Choroid plexus epithelial cell (primary cell): Measurements from ENCODE around the gene CPNE5.

ENCODE experiments used
- DNase-seq: peaks from one replicate; pipeline ENCODE4 v3.0.0-alpha.2; 2010; ENCODE audit warnings: low read depth
- H3K4me3 ChIP-seq: 2 replicates; pipeline ENCODE4 v1.5.1; 2011; ENCODE audit warnings: low read depth, mild to moderate bottlenecking, control low read depth, low read length, moderate library complexity
- CTCF ChIP-seq: conservative IDR thresholded peaks from 2 replicates; pipeline ENCODE4 v1.5.1; 2011; ENCODE audit warnings: low read depth, mild to moderate bottlenecking, control low read depth, inconsistent platforms, low read length, moderate library complexity

Gene CPNE5

GRCh38 chr6:36848658-36849441, 9.6 kb upstream of the CPNE5 start:
- H3K4me3 ChIP-seq: no peak overlapping the region
- no peak for DNase-seq
- no peak for TF ChIP-seq CTCF

- no peak for TF ChIP-seq CTCF
- no peak overlapping the region for H3K4me3 ChIP-seq
- no peak for DNase-seq
These were observed 8.7 kb upstream of the CPNE5 start for GRCh38 chr6:36847991-36848390.

- no peak for TF ChIP-seq CTCF
- no peak for DNase-seq
- H3K4me3 ChIP-seq: no peak overlapping the region
These were observed 7.9 kb upstream of the CPNE5 start for GRCh38 chr6:36847152-36847551.

GRCh38 chr6:36845233-36845632, 6.0 kb upstream of the CPNE5 start:
- DNase-seq: no peak
- H3K4me3 ChIP-seq: no peak overlapping the region
- TF ChIP-seq CTCF: no peak

- no peak for TF ChIP-seq CTCF
- no peak overlapping the region for H3K4me3 ChIP-seq
- no peak for DNase-seq
These were observed 5.3 kb upstream of the CPNE5 start for GRCh38 chr6:36844232-36845170.

- TF ChIP-seq CTCF: no peak
- H3K4me3 ChIP-seq: no peak overlapping the region
- no peak for DNase-seq
These were observed 3.9 kb upstream of the CPNE5 start for GRCh38 chr6:36843170-36843569.
